HL-60/S4 (cell line): ENCODE measurements around the gene VGLL2.

Source experiments
- in situ Hi-C: fragments of 300-500 bp; cut with MboI; formaldehyde crosslinking; loops from 2 replicates; pipeline ENCODE4 v1.14.3; 2022; ENCODE audit warnings: low sequenced_read_pairs

The VGLL2 gene

GRCh38 chr6:117309611-117310010, 44.3 kb downstream of the VGLL2 start:
- in situ Hi-C loops: no loop called here

GRCh38 chr6:117311310-117311709, 46.0 kb downstream of the VGLL2 start:
- in situ Hi-C loops: no loop called here

- in situ Hi-C loops: no loop called here
Observed at GRCh38 chr6:117311726-117312125, 46.4 kb downstream of the VGLL2 start.

GRCh38 chr6:117317261-117317660, 51.9 kb downstream of the VGLL2 start:
- in situ Hi-C loops: no loop called here
